ENCODE data around the gene CENPVL2.
"Not testable (repeated sequence)": the region's sequence is repeated elsewhere in the genome, so short reads cannot be mapped to it uniquely, and the experiment has no call there.

Gene CENPVL2

DNA sequence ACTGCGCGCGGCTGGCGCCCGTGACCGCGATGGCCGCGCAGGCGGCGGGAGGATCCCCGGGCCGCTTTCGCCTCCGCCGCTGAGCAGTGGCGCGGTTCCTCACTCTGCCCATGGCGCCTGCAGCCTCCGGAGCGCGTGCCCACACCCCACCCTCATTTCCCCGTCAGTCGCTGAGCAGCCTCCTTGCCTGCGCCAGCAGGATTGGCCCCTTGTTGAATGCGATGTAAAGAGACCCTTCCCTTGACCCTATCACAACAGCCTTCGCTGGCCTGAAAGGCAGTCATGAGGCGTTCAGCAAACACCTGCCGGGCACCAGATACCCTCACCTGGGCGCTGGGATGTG is at the start of gene CENPVL2:
TSS of gene CENPVL2 (minus strand) at position 112 of the 343 bp plus-strand sequence. CDS start at position 112, 0 bp downstream.
- H3K4me1 Mint-ChIP-seq (ENCODE audit: low read depth); H3K27ac Mint-ChIP-seq; DNase-seq; H3K4me3 Mint-ChIP-seq; H3K36me3 Mint-ChIP-seq (ENCODE audit: low read depth); H3K27me3 Mint-ChIP-seq; H3K9me3 Mint-ChIP-seq: not testable (repeated sequence)

DNA sequence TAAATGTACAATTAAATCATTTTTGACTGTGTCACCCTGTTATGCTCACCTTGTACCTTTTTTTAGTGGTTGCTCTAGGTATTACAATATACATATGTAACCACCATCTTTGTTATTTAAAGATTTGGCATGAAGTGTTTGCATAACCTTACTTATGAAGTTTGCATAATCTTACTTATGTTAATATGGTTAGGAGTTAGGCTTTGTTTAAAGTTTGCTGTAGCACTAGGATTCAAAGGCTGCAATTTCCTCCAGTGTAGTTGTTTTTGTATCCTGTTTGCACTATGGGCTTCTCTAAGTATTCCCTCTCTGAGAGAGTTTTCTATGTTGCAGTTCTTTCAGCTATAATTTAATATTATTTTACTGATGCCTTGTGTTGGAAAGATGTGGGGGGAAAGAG is 45.6 kb upstream of the CENPVL2 start:
- no peak for DNase-seq
- Mint-ChIP-seq H3K4me1 (ENCODE audit: low read depth) (no peaks in the 10 kb centered on the region), H3K4me3 (no peak overlapping the region), H3K27ac (no peak overlapping the region), H3K9me3 (no peaks in the 10 kb centered on the region), H3K27me3 (peaks cover 52% of the 10 kb centered on the region), H3K36me3 (ENCODE audit: low read depth) (no peaks in the 10 kb centered on the region)

GRCh38 chrX:51712943-51713647 is 30.5 kb upstream of the CENPVL2 start:
- H3K27me3 Mint-ChIP-seq; H3K4me1 Mint-ChIP-seq (ENCODE audit: low read depth); H3K27ac Mint-ChIP-seq; H3K4me3 Mint-ChIP-seq; H3K9me3 Mint-ChIP-seq; H3K36me3 Mint-ChIP-seq (ENCODE audit: low read depth); DNase-seq: not testable (repeated sequence)

GRCh38 chrX:51710277-51711164 is 27.9 kb upstream of the CENPVL2 start, which contains the start of gene CENPVL1:
Gene CENPVL1 (plus strand): TSS chrX:51710512. CDS start chrX:51710512, 0 bp downstream.
- H3K4me3 Mint-ChIP-seq; DNase-seq; H3K27me3 Mint-ChIP-seq; H3K9me3 Mint-ChIP-seq; H3K4me1 Mint-ChIP-seq (ENCODE audit: low read depth); H3K36me3 Mint-ChIP-seq (ENCODE audit: low read depth); H3K27ac Mint-ChIP-seq: not testable (repeated sequence)

DNA sequence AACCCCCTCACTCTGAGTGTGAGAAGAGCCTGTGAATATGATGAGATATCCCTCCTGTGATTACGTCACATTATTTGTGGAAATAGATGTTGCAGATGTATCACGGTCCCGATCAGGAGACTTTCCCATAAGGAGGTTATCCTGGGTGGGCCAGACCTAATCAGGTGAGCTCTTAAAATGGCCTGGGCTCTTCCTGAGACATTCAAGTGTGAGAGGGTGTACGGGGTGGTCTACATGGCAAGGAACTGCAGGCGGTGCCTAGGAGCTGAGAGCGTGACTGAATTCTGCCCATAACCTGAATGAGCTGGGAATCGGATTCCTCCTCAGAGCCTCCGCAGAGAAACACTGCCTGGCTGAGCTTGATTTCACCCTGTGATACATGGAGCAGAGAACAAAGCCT is 14.8 kb upstream of the CENPVL2 start:
- Mint-ChIP-seq H3K4me1 (ENCODE audit: low read depth) (no peaks in the 10 kb centered on the region), H3K27ac (no peak overlapping the region), H3K4me3 (no peak overlapping the region), H3K36me3 (ENCODE audit: low read depth) (no peaks in the 10 kb centered on the region), H3K27me3 (peaks cover 68% of the 10 kb centered on the region), H3K9me3 (no peaks in the 10 kb centered on the region)
- DNase-seq: no peak

GRCh38 chrX:51694254-51694653 is 11.6 kb upstream of the CENPVL2 start:
- Mint-ChIP-seq H3K36me3 (ENCODE audit: low read depth) (no peaks in the 10 kb centered on the region), H3K27me3 (peaks cover 58% of the 10 kb centered on the region), H3K9me3 (no peaks in the 10 kb centered on the region), H3K4me1 (ENCODE audit: low read depth) (no peaks in the 10 kb centered on the region), H3K27ac (no peak overlapping the region), H3K4me3 (no peak overlapping the region)
- DNase-seq: no peak

- DNase-seq; H3K4me3 Mint-ChIP-seq; H3K27ac Mint-ChIP-seq; H3K36me3 Mint-ChIP-seq (ENCODE audit: low read depth); H3K9me3 Mint-ChIP-seq; H3K27me3 Mint-ChIP-seq; H3K4me1 Mint-ChIP-seq (ENCODE audit: low read depth): not testable (repeated sequence)
These were observed 567 bp downstream of the CENPVL2 start for GRCh38 chrX:51681808-51682719.

DNA sequence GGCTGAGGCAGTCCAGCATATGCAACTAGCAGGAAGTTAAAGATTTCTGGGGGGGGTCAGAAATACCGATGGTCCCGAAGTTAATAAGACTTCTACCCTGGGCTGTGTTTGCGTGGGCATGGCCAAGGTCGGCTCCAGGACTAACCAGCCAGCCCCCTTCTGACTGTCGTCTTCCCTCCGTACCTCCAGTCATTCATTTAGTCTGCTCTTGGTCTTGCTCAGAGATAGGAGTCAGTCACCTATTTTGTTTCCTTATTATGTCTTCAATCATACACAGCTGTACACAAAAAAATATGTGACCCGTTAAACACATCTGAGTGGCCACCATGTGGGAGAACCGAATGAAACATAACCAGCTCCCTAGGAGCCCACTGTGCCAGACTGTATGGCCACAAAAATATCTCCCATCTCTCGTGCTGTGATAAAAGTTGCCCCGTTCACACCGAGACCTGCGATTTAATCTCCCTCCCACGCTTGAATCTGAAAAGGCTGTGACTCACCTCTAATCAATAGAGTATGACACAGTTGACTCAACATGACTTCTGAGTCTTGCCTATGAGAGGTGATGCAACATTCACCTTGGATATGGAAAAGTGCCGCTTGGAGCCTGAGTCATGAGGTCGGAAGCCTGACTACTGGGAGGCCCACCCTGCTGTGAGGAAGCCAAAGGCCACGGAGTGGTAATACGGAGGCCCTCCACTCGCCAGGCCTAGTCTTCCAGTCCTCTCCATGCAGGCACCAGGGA is 2.8 kb downstream of the CENPVL2 start:
- not testable (repeated sequence) for H3K4me1 Mint-ChIP-seq (ENCODE audit: low read depth); H3K4me3 Mint-ChIP-seq; DNase-seq; H3K27me3 Mint-ChIP-seq; H3K36me3 Mint-ChIP-seq (ENCODE audit: low read depth); H3K9me3 Mint-ChIP-seq; H3K27ac Mint-ChIP-seq

- Mint-ChIP-seq H3K36me3 (ENCODE audit: low read depth) (no peaks in the 10 kb centered on the region), H3K27me3 (peaks cover 58% of the 10 kb centered on the region), H3K4me1 (ENCODE audit: low read depth) (peaks cover 2% of the 10 kb centered on the region), H3K4me3 (no peak overlapping the region), H3K27ac (no peak overlapping the region), H3K9me3 (no peaks in the 10 kb centered on the region)
- DNase-seq: no peak
These were observed 16.6 kb downstream of the CENPVL2 start for GRCh38 chrX:51665981-51666380.

DNA sequence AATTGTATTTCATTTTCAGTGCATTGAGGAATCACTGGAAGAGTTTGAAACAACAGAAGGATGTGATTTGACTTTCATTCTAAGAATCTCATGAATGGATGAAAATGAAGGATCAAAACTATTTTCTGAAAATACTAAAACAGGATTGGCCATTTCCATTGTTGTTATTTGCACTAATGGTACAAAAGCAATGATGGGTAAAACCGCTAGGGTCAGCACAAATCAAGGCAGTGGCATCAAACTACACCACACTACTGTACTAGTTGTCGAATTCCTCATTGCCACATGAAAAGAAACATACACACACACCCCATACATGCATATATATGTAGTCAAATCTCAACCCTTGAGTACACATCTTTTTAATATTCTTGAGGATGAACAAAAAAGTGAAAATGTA is 39.3 kb downstream of the CENPVL2 start:
- Mint-ChIP-seq H3K9me3 (no peaks in the 10 kb centered on the region), H3K36me3 (ENCODE audit: low read depth) (no peaks in the 10 kb centered on the region), H3K4me1 (ENCODE audit: low read depth) (peaks cover 2% of the 10 kb centered on the region), H3K27me3 (peaks cover 66% of the 10 kb centered on the region), H3K27ac (no peak overlapping the region), H3K4me3 (no peak overlapping the region)
- no peak for DNase-seq

GRCh38 chrX:51641421-51642021 is 41.1 kb downstream of the CENPVL2 start:
- Mint-ChIP-seq H3K27ac (no peak overlapping the region), H3K4me1 (ENCODE audit: low read depth) (peaks cover 2% of the 10 kb centered on the region), H3K9me3 (no peaks in the 10 kb centered on the region), H3K27me3 (peaks cover 72% of the 10 kb centered on the region), H3K4me3 (no peak overlapping the region), H3K36me3 (ENCODE audit: low read depth) (no peaks in the 10 kb centered on the region)
- no peak for DNase-seq

DNA sequence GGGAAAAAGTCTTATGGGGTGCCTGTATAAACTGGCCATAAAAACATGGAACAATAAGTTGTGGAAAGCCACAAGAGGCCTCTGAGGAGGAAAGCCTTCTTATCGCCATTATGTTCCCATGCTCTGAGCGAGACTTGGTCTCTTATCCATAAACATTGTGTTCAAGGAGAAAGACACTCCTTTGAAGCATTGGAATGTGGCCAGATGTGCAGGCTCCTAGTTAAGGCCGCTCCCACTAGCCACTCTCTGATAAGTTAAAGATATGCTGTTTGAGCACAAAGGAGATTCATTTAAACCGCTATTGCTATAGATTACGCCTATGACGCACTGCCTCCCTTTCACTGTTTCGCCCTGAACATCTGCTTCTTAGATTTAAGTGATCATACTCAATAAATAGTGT is 46.1 kb downstream of the CENPVL2 start:
- not testable (repeated sequence) for H3K4me3 Mint-ChIP-seq; H3K9me3 Mint-ChIP-seq; DNase-seq; H3K4me1 Mint-ChIP-seq (ENCODE audit: low read depth); H3K27ac Mint-ChIP-seq; H3K36me3 Mint-ChIP-seq (ENCODE audit: low read depth)
- H3K27me3 Mint-ChIP-seq: peaks cover 71% of the 10 kb centered on the region
